DND-41 (cell line): Measurements from ENCODE around the gene TYW1.
"Not testable (repeated sequence)": the region's sequence is repeated elsewhere in the genome, so short reads cannot be mapped to it uniquely, and the experiment has no call there.

ENCODE experiments used
- ATAC-seq: fragments of 200-7000 bp; cut with Tn5 transposase; 3 replicates; pipeline ENCODE4 v1.9.1; 2021; ENCODE audit warnings: low read depth; ENCODE audit not compliant: insufficient read depth
- DNase-seq: peaks from one replicate; pipeline ENCODE4 v3.0.0-alpha.2; 2020
- H2AFZ ChIP-seq: 2 replicates; pipeline ENCODE4 v1.6.0; 2012; ENCODE audit warnings: low read depth, low read length
- H3K27ac ChIP-seq: 2 replicates; pipeline ENCODE4 v1.5.1; 2012; ENCODE audit warnings: low read length, inconsistent platforms
- H3K27me3 ChIP-seq: fragments of 200-600 bp; sonication (generic); 2 replicates; pipeline ENCODE4 v1.6.0; 2012; ENCODE audit warnings: low read length, mild to moderate bottlenecking, inconsistent platforms; ENCODE audit not compliant: insufficient read depth, poor library complexity
- H3K36me3 ChIP-seq: 2 replicates; pipeline ENCODE4 v1.5.1; 2012; ENCODE audit warnings: low read length, inconsistent platforms; ENCODE audit not compliant: insufficient read depth
- H3K4me1 ChIP-seq: 2 replicates; pipeline ENCODE4 v1.5.1; 2012; ENCODE audit warnings: mild to moderate bottlenecking, low read length; ENCODE audit not compliant: insufficient read depth
- H3K4me2 ChIP-seq: 2 replicates; pipeline ENCODE4 v1.6.0; 2012; ENCODE audit warnings: mild to moderate bottlenecking, moderate library complexity, low read length, inconsistent platforms; ENCODE audit not compliant: insufficient read depth
- H3K4me3 ChIP-seq, 2 experiments: fragments of 200-600 bp in 1 of 2; shearing (Covaris generic) in 1 of 2; 2 replicates each; pipeline ENCODE4 v1.5.1; 2012 to 2016; ENCODE audit warnings: inconsistent platforms in 2 of 2, low read length in 2 of 2, mild to moderate bottlenecking in 2 of 2, low read depth in 1 of 2, moderate library complexity in 1 of 2
- H3K79me2 ChIP-seq: 2 replicates; pipeline ENCODE4 v1.6.0; 2012; ENCODE audit warnings: low read length, inconsistent platforms; ENCODE audit not compliant: insufficient read depth
- H3K9ac ChIP-seq: 2 replicates; pipeline ENCODE4 v1.6.0; 2012; ENCODE audit warnings: low read depth, mild to moderate bottlenecking, inconsistent platforms, low read length, moderate library complexity
- H3K9me3 ChIP-seq: 2 replicates; pipeline ENCODE4 v1.5.1; 2012; ENCODE audit warnings: low read length, moderate library complexity, mild to moderate bottlenecking, inconsistent platforms; ENCODE audit not compliant: insufficient read depth, severe bottlenecking
- H4K20me1 ChIP-seq: 2 replicates; pipeline ENCODE4 v1.6.0; 2012; ENCODE audit warnings: low read length; ENCODE audit not compliant: insufficient read depth
- CTCF ChIP-seq: IDR thresholded peaks from 2 replicates; pipeline ENCODE4 v1.5.1; 2012; ENCODE audit warnings: borderline replicate concordance, low read length, moderate library complexity, mild to moderate bottlenecking; ENCODE audit not compliant: poor library complexity, severe bottlenecking; ENCODE audit errors: extremely low read depth
- EZH2 ChIP-seq: IDR thresholded peaks from 3 replicates; pipeline ENCODE4 v1.6.1; 2012; ENCODE audit warnings: borderline replicate concordance, low read depth, mild to moderate bottlenecking, moderate library complexity, low read length, inconsistent platforms; ENCODE audit not compliant: severe bottlenecking

TYW1 gene

GRCh38 chr7:67052161-67052560 lies 55.5 kb downstream of the TYW1 start:
- not testable (repeated sequence) for H3K4me2 ChIP-seq, DNase-seq, H3K79me2 ChIP-seq, H3K9ac ChIP-seq, ATAC-seq, H3K27me3 ChIP-seq, H2AFZ ChIP-seq, H3K27ac ChIP-seq, H3K9me3 ChIP-seq, H4K20me1 ChIP-seq, H3K4me3 ChIP-seq, H3K4me1 ChIP-seq
- H3K36me3 ChIP-seq: peaks cover 20% of the 10 kb centered on the region; the same call in 1 of the 2 replicates

- no peaks in the 10 kb centered on the region for H3K9me3 ChIP-seq
- no peak overlapping the region for H3K4me2 ChIP-seq
- no peaks in the 10 kb centered on the region for H3K4me1 ChIP-seq
- no peak overlapping the region for H3K4me3 ChIP-seq
- no peak overlapping the region for H3K9ac ChIP-seq
- no peak overlapping the region for H3K27ac ChIP-seq
- peaks cover 15% of the 10 kb centered on the region; the same call in 1 of the 2 replicates for H3K36me3 ChIP-seq
- no peaks in the 10 kb centered on the region for H3K79me2 ChIP-seq
- H4K20me1 ChIP-seq: no peaks in the 10 kb centered on the region
- ATAC-seq (no peak), DNase-seq (no peak)
- TF ChIP-seq CTCF: no peak
- TF ChIP-seq EZH2: no peak
- H3K27me3 ChIP-seq: no peaks in the 10 kb centered on the region
- H2AFZ ChIP-seq: no peak overlapping the region
These were observed 60.0 kb downstream of the TYW1 start for GRCh38 chr7:67056683-67057082.

- H3K79me2 ChIP-seq: not testable (repeated sequence)
- peaks cover 20% of the 10 kb centered on the region for H3K36me3 ChIP-seq
These were observed 64.7 kb downstream of the TYW1 start for GRCh38 chr7:67061321-67061720.

GRCh38 chr7:67062802-67063201 lies 66.2 kb downstream of the TYW1 start:
- ATAC-seq, H3K27ac ChIP-seq, H3K4me3 ChIP-seq, DNase-seq, H3K79me2 ChIP-seq, H3K9me3 ChIP-seq, H4K20me1 ChIP-seq, H3K4me1 ChIP-seq, H3K27me3 ChIP-seq, H2AFZ ChIP-seq, H3K9ac ChIP-seq, H3K4me2 ChIP-seq: not testable (repeated sequence)
- peaks cover 16% of the 10 kb centered on the region for H3K36me3 ChIP-seq

More at GRCh38 chr7:67061321-67061720, 64.7 kb downstream of the TYW1 start:
- DNase-seq, H3K4me1 ChIP-seq, H3K9me3 ChIP-seq, H3K27me3 ChIP-seq, H3K4me2 ChIP-seq, ATAC-seq, H2AFZ ChIP-seq, H4K20me1 ChIP-seq, H3K4me3 ChIP-seq, H3K9ac ChIP-seq, H3K27ac ChIP-seq: not testable (repeated sequence)

- H3K4me2 ChIP-seq, H3K27me3 ChIP-seq, H2AFZ ChIP-seq, H3K9ac ChIP-seq, H3K27ac ChIP-seq, H3K4me3 ChIP-seq, H4K20me1 ChIP-seq, H3K79me2 ChIP-seq, H3K4me1 ChIP-seq, DNase-seq, H3K9me3 ChIP-seq, ATAC-seq: not testable (repeated sequence)
- H3K36me3 ChIP-seq: peaks cover 29% of the 10 kb centered on the region
These were observed 70.5 kb downstream of the TYW1 start for GRCh38 chr7:67066950-67067622.

GRCh38 chr7:67076120-67076519 lies 79.5 kb downstream of the TYW1 start:
- H3K36me3 ChIP-seq: peaks cover 41% of the 10 kb centered on the region
- not testable (repeated sequence) for H3K4me1 ChIP-seq, H3K4me3 ChIP-seq

GRCh38 chr7:67082880-67083279 lies 86.2 kb downstream of the TYW1 start:
- not testable (repeated sequence) for H3K4me1 ChIP-seq, H3K4me3 ChIP-seq, H3K4me2 ChIP-seq, DNase-seq, H3K27ac ChIP-seq, H2AFZ ChIP-seq, ATAC-seq, H4K20me1 ChIP-seq, H3K9ac ChIP-seq, H3K79me2 ChIP-seq, H3K27me3 ChIP-seq, H3K9me3 ChIP-seq
- H3K36me3 ChIP-seq: peaks cover 10% of the 10 kb centered on the region; the same call in 1 of the 2 replicates

More at GRCh38 chr7:67076120-67076519, 79.5 kb downstream of the TYW1 start:
- not testable (repeated sequence) for H3K79me2 ChIP-seq, H3K27ac ChIP-seq, ATAC-seq, H4K20me1 ChIP-seq, H2AFZ ChIP-seq, DNase-seq, H3K4me2 ChIP-seq, H3K9ac ChIP-seq, H3K27me3 ChIP-seq
- H3K9me3 ChIP-seq: peaks cover 18% of the 10 kb centered on the region
